GM18873 (cell line): Measurements from ENCODE around the gene ZFC3H1.
"Not testable (repeated sequence)": the region's sequence is repeated elsewhere in the genome, so short reads cannot be mapped to it uniquely, and the experiment has no call there.

Experiments used
- ATAC-seq: cut with Tn5 transposase; IDR thresholded peaks from one replicate; pipeline ENCODE4 v1.9.1; 2021; ENCODE audit warnings: mild to moderate bottlenecking, moderate library complexity, moderate number of reproducible peaks; ENCODE audit not compliant: unreplicated experiment, low FRiP score

ZFC3H1 gene

GRCh38 chr12:71587012-71587411, 76.6 kb downstream of the ZFC3H1 start:
- no peak for ATAC-seq

DNA sequence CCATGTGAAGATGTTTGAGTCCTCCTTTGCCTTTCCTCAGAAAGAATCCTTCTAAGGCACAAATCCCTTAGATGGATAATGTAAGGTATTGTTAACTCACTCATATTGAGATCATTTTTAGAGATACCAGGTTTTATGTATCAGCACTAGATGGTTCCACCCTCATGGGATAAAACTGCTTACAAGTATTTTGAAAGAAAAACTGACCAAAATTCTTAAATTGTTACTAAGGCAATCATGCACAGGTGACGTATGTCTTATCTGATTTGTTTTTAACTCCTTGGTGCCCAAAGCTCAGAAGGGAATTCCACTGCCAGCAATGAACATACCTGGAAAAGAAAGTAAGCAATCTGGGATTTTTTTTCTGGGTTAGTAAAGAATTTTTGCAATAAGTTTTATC, 78.4 kb downstream of the ZFC3H1 start:
- ATAC-seq, result no peak

GRCh38 chr12:71584356-71584755, 79.3 kb downstream of the ZFC3H1 start:
- ATAC-seq, result no peak

GRCh38 chr12:71582925-71583324, 80.7 kb downstream of the ZFC3H1 start:
- ATAC-seq, result no peak

GRCh38 chr12:71581206-71581605, 82.4 kb downstream of the ZFC3H1 start:
- ATAC-seq, result no peak

- no peak for ATAC-seq
These were observed 84.9 kb downstream of the ZFC3H1 start for GRCh38 chr12:71578694-71579258.

GRCh38 chr12:71576496-71576895, 87.2 kb downstream of the ZFC3H1 start:
- ATAC-seq, result no peak

DNA sequence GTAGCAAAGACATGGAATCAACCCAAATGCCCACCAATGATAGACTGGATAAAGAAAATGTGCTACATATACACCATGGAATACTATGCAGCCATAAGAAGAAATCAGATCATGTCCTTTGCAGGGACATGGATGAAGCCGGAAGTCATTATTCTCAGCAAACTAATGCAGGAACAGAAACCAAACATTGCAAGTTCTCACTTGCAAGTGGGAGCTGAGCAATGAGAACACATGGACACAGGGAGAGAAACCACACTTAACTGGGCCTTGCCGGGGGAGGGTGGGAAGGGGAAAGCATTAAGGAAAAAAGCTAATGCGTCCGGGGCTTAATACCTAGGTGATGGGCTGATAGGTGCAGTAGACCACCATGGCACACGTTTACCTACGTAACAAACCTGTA, 93.8 kb downstream of the ZFC3H1 start:
- not testable (repeated sequence) for ATAC-seq

- ATAC-seq, result no peak
These were observed 96.1 kb downstream of the ZFC3H1 start for GRCh38 chr12:71567537-71567936.

- ATAC-seq, result no peak
These were observed 97.0 kb downstream of the ZFC3H1 start for GRCh38 chr12:71566655-71567054.

GRCh38 chr12:71565535-71565934, 98.1 kb downstream of the ZFC3H1 start:
- ATAC-seq, result no peak

GRCh38 chr12:71562676-71563595, 100.7 kb downstream of the ZFC3H1 start:
- no peak for ATAC-seq
